Activated T-helper 17 cell treated with anti-CD3 and anti-CD28 coated beads, Interleukin-2, amount 50 U/mL, for 72 hours (primary cell): ENCODE results near the gene ANO6. TPM values are rescaled to one million over a fixed set of nuclear protein-coding genes. Genes with fewer than 3 reads are reported as not detected.
A peak's percentile ranks its signal among the peaks of the same experiment; 100 is the strongest.

ENCODE experiments used
- ATAC-seq: fragments of 150-1000 bp; cut with Tn5 transposase; replicated peaks from 2 replicates; pipeline ENCODE4 v1.10.0; 2021; ENCODE audit warnings: mild to moderate bottlenecking, moderate library complexity
- H3K27ac Mint-ChIP-seq: one replicate; pipeline ENCODE4 v1.8.0; 2022; ENCODE audit warnings: mixed read lengths
- H3K27me3 Mint-ChIP-seq: one replicate; pipeline ENCODE4 v1.8.0; 2022; ENCODE audit warnings: mixed read lengths
- H3K36me3 Mint-ChIP-seq: one replicate; pipeline ENCODE4 v1.8.0; 2022; ENCODE audit warnings: low read depth, mild to moderate bottlenecking, mixed read lengths
- H3K4me1 Mint-ChIP-seq: one replicate; pipeline ENCODE4 v1.8.0; 2022; ENCODE audit warnings: mixed read lengths
- H3K4me3 Mint-ChIP-seq: one replicate; pipeline ENCODE4 v1.8.0; 2022; ENCODE audit warnings: mild to moderate bottlenecking, mixed read lengths
- H3K9me3 Mint-ChIP-seq: one replicate; pipeline ENCODE4 v1.8.0; 2022; ENCODE audit warnings: mixed read lengths
- total RNA-seq, 2 donors: library from RNA; stranded (reverse); gene quantifications; one replicate each; pipeline ENCODE4 v1.2.3, GENCODE V29; 2022

ANO6 gene
- total RNA-seq, 2 donors from 2014 or later: 26.8 to 45.1 TPM

- no peaks in the 10 kb centered on the region for H3K9me3 Mint-ChIP-seq
Observed at GRCh38 chr12:45200491-45201043, 15.3 kb upstream of the ANO6 start.

GRCh38 chr12:45203767-45204166 is 12.1 kb upstream of the ANO6 start:
- Mint-ChIP-seq H3K9me3 (no peaks in the 10 kb centered on the region), H3K36me3 (no peaks in the 10 kb centered on the region), H3K4me3 (no peak overlapping the region), H3K27me3 (no peaks in the 10 kb centered on the region), H3K27ac (no peak overlapping the region), H3K4me1 (peaks cover 24% of the 10 kb centered on the region)
- ATAC-seq: no peak

More at GRCh38 chr12:45200491-45201043, 15.3 kb upstream of the ANO6 start:
- Mint-ChIP-seq H3K4me1 (peaks cover 19% of the 10 kb centered on the region), H3K27me3 (no peaks in the 10 kb centered on the region), H3K36me3 (no peaks in the 10 kb centered on the region), H3K4me3 (peak overlapping the region; percentile 56), H3K27ac (peak overlapping the region; percentile 1)
- ATAC-seq: peak; percentile 43

- H3K4me1 Mint-ChIP-seq: peaks cover 20% of the 10 kb centered on the region
- no peak for ATAC-seq
- no peak overlapping the region for H3K27ac Mint-ChIP-seq
- H3K27me3 Mint-ChIP-seq: no peaks in the 10 kb centered on the region
- H3K9me3 Mint-ChIP-seq: no peaks in the 10 kb centered on the region
- no peaks in the 10 kb centered on the region for H3K36me3 Mint-ChIP-seq
- no peak overlapping the region for H3K4me3 Mint-ChIP-seq
Observed at GRCh38 chr12:45204757-45205156, 11.1 kb upstream of the ANO6 start.

GRCh38 chr12:45205165-45205825 is 10.6 kb upstream of the ANO6 start:
- Mint-ChIP-seq H3K9me3 (no peaks in the 10 kb centered on the region), H3K36me3 (no peaks in the 10 kb centered on the region), H3K4me1 (peaks cover 16% of the 10 kb centered on the region), H3K27ac (no peak overlapping the region), H3K4me3 (no peak overlapping the region), H3K27me3 (no peaks in the 10 kb centered on the region)
- ATAC-seq: peak; percentile 72

- Mint-ChIP-seq H3K4me1 (peaks cover 13% of the 10 kb centered on the region), H3K9me3 (no peaks in the 10 kb centered on the region), H3K27me3 (no peaks in the 10 kb centered on the region), H3K4me3 (no peak overlapping the region), H3K27ac (no peak overlapping the region), H3K36me3 (no peaks in the 10 kb centered on the region)
- peak; percentile 24 for ATAC-seq
Observed at GRCh38 chr12:45208604-45209487, 7.0 kb upstream of the ANO6 start.

GRCh38 chr12:45209784-45210183 is 6.1 kb upstream of the ANO6 start:
- H3K4me3 Mint-ChIP-seq: no peak overlapping the region
- H3K9me3 Mint-ChIP-seq: no peaks in the 10 kb centered on the region
- no peak overlapping the region for H3K27ac Mint-ChIP-seq
- H3K4me1 Mint-ChIP-seq: peaks cover 17% of the 10 kb centered on the region
- H3K27me3 Mint-ChIP-seq: no peaks in the 10 kb centered on the region
- ATAC-seq: peak; percentile 37
- no peaks in the 10 kb centered on the region for H3K36me3 Mint-ChIP-seq

GRCh38 chr12:45212064-45212463 is 3.8 kb upstream of the ANO6 start:
- peaks cover 17% of the 10 kb centered on the region for H3K4me1 Mint-ChIP-seq
- H3K36me3 Mint-ChIP-seq: peaks cover 5% of the 10 kb centered on the region
- H3K9me3 Mint-ChIP-seq: no peaks in the 10 kb centered on the region
- ATAC-seq: no peak
- no peak overlapping the region for H3K4me3 Mint-ChIP-seq
- no peak overlapping the region for H3K27ac Mint-ChIP-seq
- H3K27me3 Mint-ChIP-seq: no peaks in the 10 kb centered on the region

GRCh38 chr12:45213107-45213506 is 2.8 kb upstream of the ANO6 start:
- ATAC-seq: no peak
- H3K4me3 Mint-ChIP-seq: no peak overlapping the region
- H3K4me1 Mint-ChIP-seq: peaks cover 17% of the 10 kb centered on the region
- H3K27ac Mint-ChIP-seq: no peak overlapping the region
- H3K9me3 Mint-ChIP-seq: no peaks in the 10 kb centered on the region
- no peaks in the 10 kb centered on the region for H3K27me3 Mint-ChIP-seq
- peaks cover 8% of the 10 kb centered on the region for H3K36me3 Mint-ChIP-seq

- H3K27me3 Mint-ChIP-seq: no peaks in the 10 kb centered on the region
- peaks cover 8% of the 10 kb centered on the region for H3K36me3 Mint-ChIP-seq
Observed at GRCh38 chr12:45214071-45214470, 1.8 kb upstream of the ANO6 start.

GRCh38 chr12:45214749-45215418 is 1.0 kb upstream of the ANO6 start:
- H3K4me1 Mint-ChIP-seq: peaks cover 9% of the 10 kb centered on the region
- no peaks in the 10 kb centered on the region for H3K27me3 Mint-ChIP-seq
- H3K27ac Mint-ChIP-seq: peak overlapping the region; percentile 91
- H3K36me3 Mint-ChIP-seq: peaks cover 8% of the 10 kb centered on the region
- H3K4me3 Mint-ChIP-seq: peak overlapping the region; percentile 95
- H3K9me3 Mint-ChIP-seq: no peaks in the 10 kb centered on the region
- no peak for ATAC-seq

More at GRCh38 chr12:45214071-45214470, 1.8 kb upstream of the ANO6 start:
- H3K4me3 Mint-ChIP-seq: peak overlapping the region; percentile 95
- H3K4me1 Mint-ChIP-seq: peaks cover 12% of the 10 kb centered on the region
- H3K27ac Mint-ChIP-seq: peak overlapping the region; percentile 91
- ATAC-seq: no peak
- no peaks in the 10 kb centered on the region for H3K9me3 Mint-ChIP-seq

GRCh38 chr12:45216230-45216982 is 511 bp downstream of the ANO6 start:
- Mint-ChIP-seq H3K27me3 (no peaks in the 10 kb centered on the region), H3K9me3 (no peaks in the 10 kb centered on the region), H3K27ac (peak overlapping the region; percentile 91), H3K4me1 (peaks cover 22% of the 10 kb centered on the region), H3K4me3 (peak overlapping the region; percentile 95), H3K36me3 (peaks cover 8% of the 10 kb centered on the region)
- peak; percentile 53 for ATAC-seq

GRCh38 chr12:45216983-45217485 is 1.1 kb downstream of the ANO6 start:
- H3K27me3 Mint-ChIP-seq: no peaks in the 10 kb centered on the region
- no peaks in the 10 kb centered on the region for H3K9me3 Mint-ChIP-seq
- peaks cover 24% of the 10 kb centered on the region for H3K4me1 Mint-ChIP-seq
- no peak for ATAC-seq
- peaks cover 8% of the 10 kb centered on the region for H3K36me3 Mint-ChIP-seq
- peak overlapping the region; percentile 95 for H3K4me3 Mint-ChIP-seq
- H3K27ac Mint-ChIP-seq: peak overlapping the region; percentile 91

- ATAC-seq: no peak
- Mint-ChIP-seq H3K36me3 (peaks cover 8% of the 10 kb centered on the region), H3K4me1 (peaks cover 29% of the 10 kb centered on the region), H3K9me3 (no peaks in the 10 kb centered on the region), H3K27ac (no peak overlapping the region), H3K27me3 (no peaks in the 10 kb centered on the region), H3K4me3 (peak overlapping the region; percentile 95)
Observed at GRCh38 chr12:45217846-45218245, 2.0 kb downstream of the ANO6 start.
